GM10248 (cell line): ENCODE results near the gene EIF2B5.

Experiments
- CTCF ChIA-PET: fragments of 300-600 bp; sonication (Branson Sonifier 250); formaldehyde crosslinking; extraction: SDS; loops from one replicate; lab custom pipeline; 2021; ENCODE audit warnings: antibody characterized with exemption; lab: Yijun Ruan, JAX
- POLR2A ChIA-PET: fragments of 350-650 bp; sonication (Branson Sonifier 250); formaldehyde crosslinking; extraction: SDS; loops from one replicate; lab custom pipeline; 2020; ENCODE audit warnings: antibody characterized with exemption; lab: Yijun Ruan, JAX
- DNase-seq: peaks from one replicate; pipeline ENCODE4 v3.0.0; 2012; ENCODE audit errors: extremely low spot score
- TF ChIP-seq, protein P1 (sequence below): IDR thresholded peaks from 2 replicates; pipeline ENCODE4 v1.5.1; 2012; ENCODE audit warnings: mild to moderate bottlenecking, low read depth; ENCODE audit errors: extremely low read depth, missing control alignments, control extremely low read depth

Gene EIF2B5

DNA sequence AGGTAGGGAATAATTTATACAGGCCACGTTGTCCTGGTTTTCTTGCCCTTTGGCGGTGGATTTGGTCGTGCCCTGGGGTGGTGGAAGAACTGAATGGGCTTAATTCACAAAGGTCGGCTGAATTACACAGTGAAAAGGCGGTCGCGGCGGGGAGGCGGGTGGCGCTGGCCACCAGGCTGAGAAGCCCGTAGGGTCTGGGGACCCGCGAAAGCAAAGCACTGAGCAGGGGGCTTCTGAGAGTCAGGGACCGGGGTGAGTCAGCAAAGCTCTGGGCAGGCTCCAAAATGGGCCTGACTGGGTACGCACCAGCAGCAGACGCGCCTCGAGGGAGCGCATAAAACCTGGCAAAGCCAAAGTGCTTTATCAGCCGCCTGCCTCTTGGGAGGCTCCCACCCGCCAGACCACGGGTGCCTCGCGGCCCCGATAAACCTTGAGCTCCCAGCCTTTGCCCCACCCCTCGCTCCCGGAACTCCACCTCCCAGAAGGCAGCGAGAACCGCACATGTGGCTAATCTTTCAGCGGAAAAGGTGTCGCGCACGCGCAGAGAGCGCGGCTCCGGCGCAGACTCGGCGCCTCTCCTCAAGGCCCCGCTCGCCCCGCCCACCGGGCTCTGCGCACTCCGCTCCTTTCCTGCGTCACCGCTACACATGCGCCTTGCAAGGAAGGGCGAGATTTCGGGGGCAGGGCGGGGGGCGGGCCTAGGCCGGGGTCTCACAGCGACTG, 50.5 kb downstream of the EIF2B5 start:
- peak; percentile 100 for DNase-seq
- ChIA-PET CTCF (interaction anchor here (1.0 to 1.9 kb wide), 4 partner anchors 8 to 290 kb away, joined by 4 to 13 read pairs (median 5); no protein-coding TSS in a partner anchor), POLR2A (interaction anchor here (0.9 to 1.0 kb wide), 3 partner anchors 9 to 13 kb away, joined by 3 to 7 read pairs (median 3); partner anchors contain the start of gene AP2M1)
- TF ChIP-seq, protein P1, sequence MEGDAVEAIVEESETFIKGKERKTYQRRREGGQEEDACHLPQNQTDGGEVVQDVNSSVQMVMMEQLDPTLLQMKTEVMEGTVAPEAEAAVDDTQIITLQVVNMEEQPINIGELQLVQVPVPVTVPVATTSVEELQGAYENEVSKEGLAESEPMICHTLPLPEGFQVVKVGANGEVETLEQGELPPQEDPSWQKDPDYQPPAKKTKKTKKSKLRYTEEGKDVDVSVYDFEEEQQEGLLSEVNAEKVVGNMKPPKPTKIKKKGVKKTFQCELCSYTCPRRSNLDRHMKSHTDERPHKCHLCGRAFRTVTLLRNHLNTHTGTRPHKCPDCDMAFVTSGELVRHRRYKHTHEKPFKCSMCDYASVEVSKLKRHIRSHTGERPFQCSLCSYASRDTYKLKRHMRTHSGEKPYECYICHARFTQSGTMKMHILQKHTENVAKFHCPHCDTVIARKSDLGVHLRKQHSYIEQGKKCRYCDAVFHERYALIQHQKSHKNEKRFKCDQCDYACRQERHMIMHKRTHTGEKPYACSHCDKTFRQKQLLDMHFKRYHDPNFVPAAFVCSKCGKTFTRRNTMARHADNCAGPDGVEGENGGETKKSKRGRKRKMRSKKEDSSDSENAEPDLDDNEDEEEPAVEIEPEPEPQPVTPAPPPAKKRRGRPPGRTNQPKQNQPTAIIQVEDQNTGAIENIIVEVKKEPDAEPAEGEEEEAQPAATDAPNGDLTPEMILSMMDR, result no peak

- TF ChIP-seq, protein P1, result no peak
- CTCF ChIA-PET, result interaction anchor here (1.0 to 1.9 kb wide), 7 partner anchors 9 to 291 kb away, joined by 3 to 13 read pairs (median 5); no protein-coding TSS in a partner anchor
- no peak for DNase-seq
- POLR2A ChIA-PET, result interaction anchor here (0.5 to 1.0 kb wide), 4 partner anchors 9 to 13 kb away, joined by 3 to 7 read pairs (median 3); partner anchors contain the start of gene AP2M1
These were observed 51.2 kb downstream of the EIF2B5 start, which contains the start of gene ABCF3 for GRCh38 chr3:184186184-184186901. TSS of gene ABCF3 (plus strand) at chr3:184186199. CDS start at chr3:184186208, 9 bp downstream.

DNA sequence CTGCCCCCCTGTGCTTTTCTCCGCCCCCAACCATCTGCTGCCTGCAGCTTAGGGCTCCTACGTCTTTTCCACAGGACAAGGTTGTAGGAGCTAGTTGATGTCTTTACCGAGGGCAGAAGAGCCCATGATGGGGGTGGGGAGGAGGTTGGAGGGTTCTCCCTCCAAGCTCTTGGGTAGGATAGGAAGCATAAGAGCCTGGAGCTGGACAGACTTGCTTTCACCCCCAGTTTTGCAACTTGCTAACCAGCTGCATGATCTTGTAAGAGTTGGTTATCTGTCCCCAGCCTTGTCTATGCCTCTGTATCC, 51.7 kb downstream of the EIF2B5 start:
- TF ChIP-seq, protein P1, result no peak
- no peak for DNase-seq
- POLR2A ChIA-PET, result interaction anchor here (0.5 kb wide), 1 partner anchor 11 kb away, joined by 3 read pairs; no protein-coding TSS in a partner anchor
- CTCF ChIA-PET, result interaction anchor here (1.1 to 1.9 kb wide), 4 partner anchors 12 to 106 kb away, joined by 3 to 13 read pairs (median 4); no protein-coding TSS in a partner anchor

DNA sequence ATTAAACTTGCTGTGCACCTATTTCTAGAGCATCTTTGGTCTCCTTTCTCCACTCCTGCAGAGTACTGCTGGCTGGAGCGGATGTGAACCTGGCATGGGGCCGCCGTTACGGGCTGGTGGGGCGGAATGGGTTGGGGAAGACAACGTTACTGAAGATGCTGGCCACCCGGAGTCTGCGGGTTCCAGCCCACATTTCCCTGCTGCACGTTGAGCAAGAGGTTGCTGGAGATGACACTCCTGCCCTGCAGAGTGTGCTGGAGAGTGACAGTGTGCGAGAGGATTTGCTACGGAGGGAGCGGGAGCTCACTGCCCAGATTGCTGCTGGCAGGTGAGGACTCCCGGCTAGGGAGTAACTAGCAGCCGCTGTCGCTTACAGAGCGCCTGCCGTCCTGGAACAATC, 52.9 kb downstream of the EIF2B5 start:
- TF ChIP-seq, protein P1, result no peak
- DNase-seq, result no peak
- ChIA-PET CTCF (no interaction called here), POLR2A (no interaction called here)

- DNase-seq, result no peak
- POLR2A ChIA-PET, result no interaction called here
- CTCF ChIA-PET, result no interaction called here
- TF ChIP-seq, protein P1, result no peak
These were observed 54.3 kb downstream of the EIF2B5 start for GRCh38 chr3:184189421-184189820.

GRCh38 chr3:184192889-184193288, 57.7 kb downstream of the EIF2B5 start:
- TF ChIP-seq, protein P1, result no peak
- POLR2A ChIA-PET, result no interaction called here
- CTCF ChIA-PET, result no interaction called here
- no peak for DNase-seq
